ENCODE results near the gene PNPLA7.
A peak's percentile ranks its signal among the peaks of the same experiment; 100 is the strongest.

Gene PNPLA7

DNA sequence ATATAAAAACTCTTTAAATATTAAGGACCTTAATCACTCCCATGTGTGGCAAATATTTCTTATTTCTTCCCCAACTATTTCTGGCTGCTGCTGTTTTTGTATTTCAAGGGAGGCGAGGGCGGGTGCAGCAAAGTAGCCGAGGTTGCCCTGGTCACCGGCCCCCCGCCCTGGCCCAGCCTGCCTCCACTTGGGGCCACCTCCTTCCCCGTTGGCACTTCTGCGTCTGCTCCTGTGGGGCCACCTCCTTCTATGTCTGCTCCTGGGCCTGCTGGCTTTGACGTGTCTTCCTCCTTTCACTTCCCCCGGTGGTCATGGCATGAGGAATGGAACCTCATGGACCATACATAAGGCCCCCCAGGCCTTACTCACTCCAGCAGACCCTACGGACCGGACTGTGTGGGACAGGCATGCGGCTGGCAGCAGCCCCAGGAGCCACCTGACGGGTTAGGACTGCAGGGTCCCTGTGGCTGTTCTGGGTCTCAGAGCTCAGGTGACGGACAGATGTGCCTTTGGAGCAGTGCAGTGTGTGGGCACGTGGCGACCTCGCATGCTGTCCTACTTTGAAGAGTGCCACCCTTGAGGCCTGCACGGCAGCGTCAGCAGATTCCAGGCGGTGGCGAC is 103.2 kb downstream of the PNPLA7 start:
- DNase-seq, result no peak

DNA sequence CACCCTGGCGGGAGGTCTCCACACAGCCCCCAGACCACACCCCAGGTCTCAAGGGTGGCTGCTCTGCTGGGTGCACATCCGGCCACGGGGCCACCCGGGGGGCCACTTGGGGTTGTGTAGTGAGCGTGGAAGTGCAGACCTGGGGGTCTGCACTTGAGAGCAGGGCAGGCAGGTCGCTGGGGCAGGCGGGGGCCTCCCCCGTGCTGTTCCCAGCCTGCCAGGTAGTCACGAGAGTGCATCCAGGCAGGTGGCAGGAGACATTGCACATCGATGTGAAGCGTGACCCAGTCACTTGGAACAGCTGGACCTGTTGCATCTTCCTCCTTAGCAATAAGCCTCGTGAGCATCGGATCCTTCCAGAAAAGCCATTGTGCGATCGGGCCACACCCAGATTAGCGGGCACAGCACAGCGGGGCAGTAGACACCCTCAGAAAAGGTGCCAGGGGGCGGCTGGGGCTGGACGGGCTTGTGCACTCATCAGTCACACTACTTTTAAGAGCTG is 104.2 kb downstream of the PNPLA7 start:
- DNase-seq, result peak; percentile 51

DNA sequence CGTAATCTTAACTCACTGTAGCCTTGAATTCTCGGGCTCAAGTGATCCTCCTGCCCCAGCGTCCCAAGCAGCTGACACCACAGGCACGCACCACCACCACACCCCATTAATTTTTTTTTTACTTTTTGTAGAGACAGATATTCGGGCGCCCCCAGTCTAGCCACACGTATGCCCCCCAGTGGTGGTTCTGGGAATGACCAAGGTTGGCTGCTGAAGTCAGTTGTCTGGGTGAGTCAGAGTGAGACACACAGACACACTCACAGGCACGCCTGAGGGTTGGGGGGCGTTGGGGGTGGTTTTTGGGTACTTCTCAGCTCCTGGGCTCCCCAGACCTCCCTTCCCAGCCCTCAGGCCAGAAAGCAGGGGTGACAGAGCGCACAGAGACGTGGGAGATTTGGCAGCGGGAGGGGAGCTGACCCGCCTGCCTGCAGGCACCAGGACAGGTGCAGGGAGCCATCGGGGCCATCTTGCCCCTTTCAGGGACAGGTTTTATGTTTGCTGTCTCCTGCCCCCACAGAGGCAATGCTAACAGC is 104.9 kb downstream of the PNPLA7 start:
- peak; percentile 58 for DNase-seq

DNA sequence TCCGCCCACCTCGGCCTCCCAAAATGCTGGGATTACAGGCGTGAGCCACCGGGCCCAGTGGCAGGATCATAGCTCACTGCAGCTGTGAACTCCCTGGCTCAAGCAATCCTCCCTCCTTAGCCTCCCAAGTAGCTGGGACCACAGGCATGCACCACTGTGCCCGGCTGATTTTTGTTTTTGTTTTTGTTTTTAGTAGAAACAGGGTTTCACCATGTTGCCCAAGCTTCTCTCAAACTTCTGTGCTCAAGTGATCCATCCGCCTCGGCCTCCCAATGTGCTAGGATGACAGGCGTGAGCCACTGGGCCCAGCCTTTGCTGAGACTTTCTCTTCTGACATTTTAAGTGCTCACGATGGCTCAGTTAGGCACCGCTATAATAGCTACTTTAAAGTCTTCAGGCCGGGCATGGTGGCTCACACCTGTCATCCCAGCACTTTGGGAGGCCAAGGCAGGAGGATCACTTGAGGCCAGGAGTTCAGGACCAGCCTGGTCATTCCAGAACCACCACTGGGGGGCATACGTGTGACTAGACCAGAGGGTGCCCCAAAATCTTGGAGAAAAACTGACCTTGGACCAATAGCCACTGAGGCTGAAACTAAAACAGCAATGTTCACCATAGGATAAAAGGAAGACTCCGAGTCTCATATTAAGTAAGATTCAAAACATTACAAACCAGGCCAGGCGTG is 106.0 kb downstream of the PNPLA7 start:
- DNase-seq, result no peak

DNA sequence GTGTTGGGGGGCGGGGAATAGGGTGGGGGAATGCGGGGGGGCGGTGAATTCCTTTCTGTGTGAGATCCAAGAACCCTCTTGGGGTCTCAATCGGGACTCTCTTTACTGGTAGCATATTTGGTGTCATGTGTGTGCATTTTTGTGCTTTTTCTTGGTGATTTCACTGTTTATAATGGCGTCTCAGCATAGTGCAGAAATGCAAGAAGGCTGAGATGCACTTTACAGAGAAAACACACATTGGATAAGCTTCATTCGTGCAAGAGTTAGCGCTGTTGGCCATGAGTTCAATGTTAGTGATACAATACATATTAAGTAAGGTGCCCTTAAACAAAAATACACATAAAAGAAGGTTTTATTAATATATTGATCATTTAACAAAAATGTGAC is 108.3 kb downstream of the PNPLA7 start:
- no peak for DNase-seq

DNA sequence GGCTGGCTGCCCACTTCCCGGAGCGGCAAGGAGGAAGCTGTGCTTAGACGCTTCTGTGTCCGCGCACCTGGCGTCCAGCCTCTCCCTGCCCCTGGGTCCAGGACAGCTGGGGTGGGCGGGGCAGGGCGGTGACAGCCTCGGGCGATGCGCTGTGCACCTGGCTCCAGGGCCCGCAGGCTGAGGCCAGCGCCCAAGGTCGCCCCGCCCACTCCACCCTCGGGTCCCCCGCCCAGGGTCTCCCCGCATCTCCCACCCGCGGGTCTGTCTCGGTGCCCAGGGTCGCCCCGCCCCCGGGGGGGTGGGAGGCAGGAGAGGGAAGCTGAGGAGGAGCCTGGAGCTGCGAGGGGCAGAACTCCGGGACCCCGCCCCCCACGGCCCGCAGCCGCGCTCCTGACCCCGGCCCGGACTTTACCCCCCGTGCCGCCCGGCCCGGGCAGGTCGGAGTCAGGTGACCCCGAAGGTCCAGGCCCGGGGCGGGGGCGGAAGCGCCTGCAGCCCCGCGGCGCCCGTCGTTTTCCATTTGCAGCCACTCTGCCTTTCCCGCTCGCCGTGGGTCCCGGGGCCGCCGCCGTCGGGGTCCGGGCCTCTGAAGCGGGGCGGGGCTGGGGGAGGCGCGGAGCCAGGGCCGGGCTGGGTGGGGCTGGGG is 108.8 kb downstream of the PNPLA7 start, which contains the start of gene ENTPD8:
TSS of gene ENTPD8 (minus strand) at position 69 of the 646 bp plus-strand sequence. CDS start 3,072 bp downstream, outside the sequence.
- peak; percentile 22 for DNase-seq

DNA sequence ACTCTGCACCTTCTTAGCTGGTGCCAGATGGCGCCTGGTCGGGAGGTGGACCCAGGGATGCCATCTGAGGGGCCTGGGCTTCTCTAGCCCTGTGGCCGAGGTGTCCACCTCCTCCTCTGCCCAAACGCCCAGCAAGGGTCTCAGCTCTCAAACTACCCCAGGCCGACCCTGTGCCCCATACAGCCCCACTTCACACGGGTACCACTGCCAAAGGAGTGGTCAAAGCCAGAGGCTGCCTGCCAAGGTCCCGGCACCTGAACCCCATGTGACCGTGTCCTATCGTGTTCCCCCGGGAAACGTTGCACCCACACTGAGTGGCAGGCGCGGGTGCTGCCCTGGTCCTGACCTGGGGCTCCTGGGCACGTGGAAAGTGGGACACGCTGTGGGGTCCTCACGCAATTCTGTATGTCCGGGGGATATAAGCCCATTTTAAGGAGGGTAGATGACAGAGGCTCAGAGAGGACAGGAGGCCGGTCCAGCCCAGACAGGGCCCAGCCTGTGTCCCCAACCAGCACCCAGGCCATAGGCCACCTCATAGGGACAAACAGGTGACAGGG is 111.0 kb downstream of the PNPLA7 start:
- no peak for DNase-seq

DNA sequence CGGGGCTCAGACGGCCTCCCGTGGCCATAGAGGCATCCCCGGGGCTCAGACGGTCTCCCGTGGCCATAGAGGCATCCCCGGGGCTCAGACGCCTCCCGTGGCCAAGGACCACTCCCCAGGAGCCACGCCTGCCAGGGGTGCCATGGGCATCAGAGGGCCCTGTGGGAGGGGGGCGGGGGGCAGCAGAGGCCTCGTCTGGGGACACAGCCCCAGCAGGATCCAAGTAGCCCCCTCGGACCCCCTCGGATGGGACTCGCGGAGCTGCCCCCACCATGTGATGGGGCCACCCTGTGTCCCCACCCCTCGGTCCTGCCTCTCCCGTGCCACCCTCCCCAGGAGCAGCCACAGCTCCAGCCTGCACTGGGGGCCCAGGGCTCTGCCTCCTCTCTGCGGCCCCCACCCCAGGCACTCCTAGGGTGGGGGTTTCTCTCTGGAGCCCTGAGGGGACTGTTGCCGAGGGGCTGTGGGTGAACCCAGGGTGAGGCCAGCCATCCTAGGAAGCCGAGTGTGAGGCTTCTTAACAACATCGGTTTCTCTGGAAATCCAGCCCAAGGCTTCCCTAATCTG is 111.5 kb downstream of the PNPLA7 start:
- no peak for DNase-seq

DNA sequence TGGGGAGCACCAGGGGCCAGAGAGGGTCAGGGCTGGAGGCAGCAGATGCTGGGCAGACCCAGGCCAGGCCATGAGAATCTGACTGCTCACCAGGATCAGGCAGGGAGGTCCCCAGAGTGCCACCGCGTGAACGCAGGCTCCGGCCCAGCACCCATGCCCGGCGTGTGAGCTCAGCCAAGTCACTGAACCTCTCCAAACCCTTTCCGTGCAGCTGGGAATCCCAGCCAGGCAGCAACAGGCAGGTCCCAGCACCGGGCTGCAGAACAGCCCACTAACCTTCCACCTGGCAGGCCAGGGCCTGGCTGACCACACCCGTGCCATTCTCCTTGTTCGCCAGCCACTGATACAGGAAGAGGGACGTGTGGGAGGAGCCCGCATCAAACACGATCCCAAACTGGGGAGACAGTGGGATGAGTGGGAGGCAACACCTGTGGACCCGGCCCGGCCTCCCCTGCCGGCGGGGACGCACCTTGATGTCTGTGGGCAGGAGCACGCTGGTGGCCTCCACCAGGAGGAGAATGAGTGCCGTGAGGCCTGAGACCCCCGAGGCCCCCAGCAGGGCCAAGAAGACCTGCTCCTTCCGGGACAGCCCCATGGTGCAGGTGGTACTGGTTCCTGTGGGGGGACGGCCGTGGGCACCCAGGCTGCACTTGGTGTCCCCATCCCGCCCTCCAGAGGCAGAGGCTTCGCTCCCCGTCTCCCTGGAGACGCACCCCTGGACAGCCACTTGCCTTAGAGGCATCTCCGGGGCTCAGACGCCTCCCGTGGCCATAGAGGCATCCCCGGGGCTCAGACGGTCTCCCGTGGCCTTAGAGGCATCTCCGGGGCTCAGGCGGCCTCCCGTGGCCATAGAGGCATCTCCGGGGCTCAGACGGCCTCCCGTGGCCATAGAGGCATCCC is 112.3 kb downstream of the PNPLA7 start:
- no peak for DNase-seq

DNA sequence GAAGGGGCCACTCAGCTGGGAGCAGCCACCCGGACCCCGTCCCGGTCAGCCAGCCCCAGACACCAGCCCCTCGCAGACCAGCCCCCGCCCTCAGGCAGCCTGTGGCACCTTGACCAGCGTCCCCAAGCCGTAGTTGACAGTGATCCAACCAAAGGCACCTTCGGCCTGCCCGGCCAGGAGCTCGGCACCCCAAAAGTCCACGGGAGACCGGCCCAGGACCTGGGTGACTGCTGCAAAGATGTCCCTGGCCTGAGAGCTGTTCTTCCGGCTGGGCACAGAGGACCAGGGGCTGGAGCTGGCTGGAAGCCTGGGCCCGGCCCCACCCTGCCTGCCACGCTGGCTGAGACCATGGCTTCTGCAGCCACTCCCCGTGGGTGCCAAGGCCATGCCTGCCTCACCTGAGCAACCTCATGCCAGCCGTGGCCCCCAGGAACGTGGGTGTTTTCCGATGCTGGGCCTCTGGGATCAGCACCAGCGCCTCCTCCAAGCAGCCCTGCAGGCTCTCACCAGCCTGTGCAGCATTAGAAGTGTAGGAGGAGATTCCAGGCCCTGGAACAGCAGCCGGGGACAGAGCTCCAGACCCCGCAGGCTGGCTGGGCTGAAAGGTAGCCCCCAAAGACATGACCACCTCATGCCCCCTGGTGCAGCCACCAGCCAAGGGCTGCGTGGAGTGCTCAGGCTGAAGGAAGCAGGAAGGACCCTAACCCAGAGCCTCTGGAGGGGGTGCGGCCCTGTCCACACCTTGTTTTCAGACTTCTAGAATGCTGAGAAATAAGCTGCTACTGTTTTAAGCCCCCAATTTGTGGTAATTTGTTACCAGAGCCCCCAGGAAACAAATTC is 113.2 kb downstream of the PNPLA7 start:
- DNase-seq, result no peak

DNA sequence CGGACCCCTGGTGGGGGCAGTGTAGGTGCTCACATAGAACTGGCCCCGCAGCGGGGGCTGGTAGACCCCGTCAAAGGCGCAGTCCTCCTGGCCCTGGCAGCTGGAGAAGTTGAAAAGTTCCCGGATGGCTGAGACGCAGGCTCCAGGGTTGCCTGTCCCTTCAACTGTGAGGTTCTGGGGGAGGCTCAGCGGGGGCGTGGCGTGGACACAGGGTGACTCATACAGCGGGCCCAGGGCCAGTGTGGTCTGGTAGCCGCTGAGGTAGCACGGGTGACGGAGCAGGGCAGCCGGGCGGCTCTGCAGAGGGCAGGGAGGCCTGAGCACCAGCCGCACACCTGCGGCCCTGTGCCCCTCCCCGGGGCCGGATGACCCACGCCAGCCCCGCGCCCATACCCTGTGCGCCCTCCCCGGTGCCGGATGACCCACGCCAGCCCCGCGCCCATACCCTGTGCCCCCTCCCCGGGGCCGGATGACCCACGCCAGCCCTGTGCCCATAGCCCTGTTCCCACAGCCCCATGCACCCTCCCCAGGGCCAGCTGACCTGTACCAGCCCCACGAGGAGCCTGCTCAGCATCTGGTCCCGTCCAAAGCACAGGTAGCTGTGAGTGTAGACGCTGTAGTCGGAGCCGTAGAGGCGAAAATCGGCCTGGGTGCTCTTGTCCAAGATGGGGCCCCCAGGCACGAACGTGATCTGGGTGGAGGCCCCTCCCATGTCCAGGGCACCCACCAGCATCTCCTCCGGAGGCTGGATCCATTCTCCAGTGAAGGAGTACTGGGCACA is 114.0 kb downstream of the PNPLA7 start:
- DNase-seq, result no peak

DNA sequence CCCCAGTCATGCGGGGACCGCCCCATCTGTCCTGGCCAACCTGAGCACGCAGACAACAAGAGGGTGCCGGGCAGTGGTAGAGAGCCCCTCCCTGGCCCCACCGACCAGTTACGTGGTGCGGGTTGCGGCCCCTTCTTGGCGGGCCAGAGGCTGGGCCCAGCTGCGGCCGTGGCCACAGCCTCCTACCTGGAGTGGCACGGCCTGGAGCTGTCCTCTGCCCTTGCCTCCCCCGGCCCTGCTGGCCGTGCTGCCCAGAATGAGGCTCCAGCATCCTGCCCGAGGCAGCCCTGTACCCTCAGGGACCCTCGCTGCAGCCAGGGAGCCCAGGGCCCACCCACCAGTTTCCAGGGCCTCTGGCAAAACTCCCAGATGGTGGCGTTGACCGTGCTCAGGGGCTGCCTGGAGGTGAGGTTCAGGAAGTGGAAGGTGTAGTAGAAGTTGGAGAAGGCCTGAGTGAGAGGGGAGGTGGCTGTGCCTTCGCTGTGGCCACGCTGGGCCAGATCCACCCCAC is 114.8 kb downstream of the PNPLA7 start:
- no peak for DNase-seq

DNA sequence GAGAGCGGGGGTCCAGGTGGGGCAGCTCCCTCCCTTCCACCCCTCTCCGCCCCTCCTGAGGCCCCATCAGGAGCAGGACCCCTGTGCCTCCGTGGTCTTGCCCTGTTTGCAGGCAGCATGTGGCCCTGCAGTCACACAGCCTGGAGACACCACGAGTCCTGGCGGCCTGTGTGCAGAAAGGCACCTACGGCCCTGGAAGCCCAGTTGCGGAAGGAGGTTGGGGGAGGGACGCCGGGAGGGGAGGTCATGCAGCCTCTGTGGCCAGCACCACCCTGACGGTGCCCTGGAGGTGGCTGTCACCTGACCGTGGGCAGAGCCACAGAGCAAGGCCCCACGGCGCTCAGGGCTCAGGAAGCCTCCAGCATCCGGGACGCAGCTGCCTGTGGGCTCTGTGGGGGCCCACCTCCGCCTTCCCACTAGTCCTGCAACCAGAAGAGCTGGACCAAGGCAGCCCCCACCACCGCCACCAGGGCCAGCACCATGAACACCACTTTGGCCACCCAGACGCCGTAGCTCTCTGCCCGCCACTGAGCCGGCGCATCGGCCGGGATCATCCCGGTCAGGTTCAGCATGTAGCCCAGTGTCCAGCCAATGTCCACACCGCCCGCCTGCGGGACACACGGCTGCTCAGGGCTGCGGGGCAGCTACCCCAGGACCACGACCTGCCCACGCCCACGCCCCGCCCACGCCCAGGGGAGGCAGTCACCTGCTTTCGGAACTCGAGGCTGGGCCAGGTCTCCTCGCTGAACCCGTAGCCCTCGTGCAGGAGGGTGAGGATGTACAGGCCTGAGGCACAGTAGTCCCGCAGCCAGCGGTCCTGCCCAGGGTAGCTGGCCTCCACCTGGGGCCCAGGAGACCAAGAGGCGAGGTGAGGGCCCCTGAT is 115.5 kb downstream of the PNPLA7 start:
- no peak for DNase-seq

DNA sequence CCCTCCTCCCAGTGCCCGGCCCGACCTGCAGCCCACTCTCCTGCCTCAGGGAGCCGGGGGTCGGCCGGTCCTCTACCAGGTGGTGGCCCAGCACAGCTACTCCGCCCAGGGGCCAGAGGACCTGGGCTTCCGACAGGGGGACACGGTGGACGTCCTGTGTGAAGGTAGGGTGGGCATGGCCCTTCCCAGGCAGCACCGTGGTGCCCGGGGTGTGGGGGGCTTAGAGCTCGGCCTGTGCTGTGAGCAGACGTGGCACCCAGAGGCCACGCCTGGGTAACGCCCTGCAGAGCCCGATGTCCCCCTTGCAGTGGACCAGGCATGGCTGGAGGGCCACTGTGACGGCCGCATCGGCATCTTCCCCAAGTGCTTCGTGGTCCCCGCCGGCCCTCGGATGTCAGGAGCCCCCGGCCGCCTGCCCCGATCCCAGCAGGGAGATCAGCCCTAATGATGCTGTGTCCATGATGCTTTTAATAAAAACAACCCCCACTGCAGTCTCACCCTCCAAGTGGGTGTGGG is 116.2 kb downstream of the PNPLA7 start:
- no peak for DNase-seq

DNA sequence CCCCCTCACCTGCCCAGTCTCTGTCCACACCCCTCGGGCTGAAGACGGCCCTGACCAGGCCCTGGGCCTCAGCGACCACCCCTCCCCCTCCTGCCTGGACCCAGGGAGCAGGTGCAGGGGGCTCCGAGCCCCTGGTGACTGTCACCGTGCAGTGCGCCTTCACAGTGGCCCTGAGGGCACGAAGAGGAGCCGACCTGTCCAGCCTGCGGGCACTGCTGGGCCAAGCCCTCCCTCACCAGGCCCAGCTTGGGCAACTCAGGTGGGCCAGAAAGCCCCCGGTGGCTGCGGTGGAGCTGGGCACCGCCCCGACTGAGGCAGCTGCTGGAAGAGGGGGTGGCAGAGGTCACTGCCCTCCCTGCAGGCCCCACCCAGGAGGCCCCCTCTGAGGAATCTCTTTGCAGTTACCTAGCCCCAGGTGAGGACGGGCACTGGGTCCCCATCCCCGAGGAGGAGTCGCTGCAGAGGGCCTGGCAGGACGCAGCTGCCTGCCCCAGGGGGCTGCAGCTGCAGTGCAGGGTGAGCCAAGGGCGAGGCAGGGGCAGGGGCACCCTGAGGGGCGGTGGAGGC is 116.8 kb downstream of the PNPLA7 start:
- no peak for DNase-seq

DNA sequence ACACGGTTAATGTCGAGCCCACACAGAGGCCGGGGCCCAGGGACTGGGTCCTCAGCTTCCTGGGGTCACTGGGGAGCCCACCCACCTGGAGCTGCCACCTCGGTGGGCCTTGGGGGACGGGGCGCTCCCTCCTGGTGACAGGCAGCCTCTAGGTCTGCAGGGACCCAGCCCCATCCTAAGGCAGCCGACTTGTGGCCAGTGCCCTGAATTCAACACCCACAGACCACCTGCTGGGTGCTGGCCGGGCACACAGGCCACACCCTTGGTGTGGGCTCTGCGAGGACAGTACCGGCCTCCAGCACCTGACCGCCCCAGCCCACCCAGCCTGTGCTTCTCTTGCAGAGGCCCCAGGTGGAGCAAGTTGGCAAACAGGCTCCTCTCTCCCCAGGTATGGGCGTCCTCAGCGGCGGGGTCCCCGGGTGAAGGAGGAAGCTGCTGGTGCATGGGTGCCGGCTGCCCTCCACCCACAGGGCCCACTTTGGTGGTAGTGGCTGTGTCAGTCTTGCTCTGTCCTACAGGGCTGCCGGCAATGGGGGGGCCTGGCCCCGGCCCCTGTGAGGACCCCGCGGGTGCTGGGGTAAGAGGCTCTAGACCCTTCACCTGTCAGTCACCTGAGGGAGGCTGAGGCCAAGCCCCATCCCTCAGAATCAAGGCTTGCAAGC is 117.4 kb downstream of the PNPLA7 start:
- DNase-seq, result no peak

DNA sequence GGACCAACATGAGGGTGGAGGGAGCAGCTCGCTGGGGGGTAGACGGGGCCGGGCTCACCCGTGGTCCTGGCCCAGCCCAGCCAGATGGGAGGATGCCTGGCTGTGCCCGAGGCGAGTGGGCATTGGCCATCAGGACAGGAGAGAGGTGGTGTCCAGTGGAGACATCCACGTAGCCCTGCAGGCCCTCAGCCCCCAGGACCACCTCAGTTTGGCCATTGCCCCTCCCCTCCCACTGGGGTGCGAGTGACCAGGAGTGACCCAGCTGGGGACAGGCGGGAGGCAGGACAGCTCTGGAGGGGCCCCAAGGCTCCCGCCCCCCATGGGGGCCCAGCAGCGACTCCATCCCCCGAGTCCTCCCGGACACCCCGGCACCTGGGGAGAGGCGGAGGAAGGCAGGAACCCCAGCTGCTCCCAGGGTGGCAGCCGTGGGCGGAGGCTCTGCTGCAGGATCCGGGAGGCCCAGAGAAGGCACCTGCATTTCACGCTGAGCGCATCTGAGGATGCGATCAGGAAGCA is 118.7 kb downstream of the PNPLA7 start:
- no peak for DNase-seq

All from NCI-H2171 (cell line).